H7 (cell line): ENCODE measurements around the gene SORBS2. TPM values are rescaled to one million over a fixed set of nuclear protein-coding genes. Genes with fewer than 3 reads are reported as not detected.
"Not testable (repeated sequence)": the region's sequence is repeated elsewhere in the genome, so short reads cannot be mapped to it uniquely, and the experiment has no call there.

ENCODE experiments used
- DNase-seq: peaks from one replicate; pipeline ENCODE4 v3.0.0; 2012
- H3K27me3 ChIP-seq: 2 replicates; pipeline ENCODE4 v1.6.0; 2011; ENCODE audit warnings: mild to moderate bottlenecking, low read length; ENCODE audit not compliant: control insufficient read depth, insufficient read depth
- H3K36me3 ChIP-seq: replicated peaks from 2 replicates; pipeline ENCODE4 v1.5.1; 2011; ENCODE audit warnings: low read length; ENCODE audit not compliant: control insufficient read depth, insufficient read depth
- H3K4me3 ChIP-seq: 2 replicates; pipeline ENCODE4 v1.5.1; 2011; ENCODE audit warnings: low read depth, mild to moderate bottlenecking, control low read depth, low read length, moderate library complexity; ENCODE audit not compliant: insufficient read depth
- total RNA-seq: library from RNA; depleted of rRNA; stranded (reverse); fragments of >200 nt; shearing (Covaris generic); gene quantifications from 2 replicates; pipeline ENCODE4 v1.2.3, GENCODE V29; 2014

SORBS2 gene
- total RNA-seq, 1 experiment from 2014 or later: 6.8 TPM

DNA sequence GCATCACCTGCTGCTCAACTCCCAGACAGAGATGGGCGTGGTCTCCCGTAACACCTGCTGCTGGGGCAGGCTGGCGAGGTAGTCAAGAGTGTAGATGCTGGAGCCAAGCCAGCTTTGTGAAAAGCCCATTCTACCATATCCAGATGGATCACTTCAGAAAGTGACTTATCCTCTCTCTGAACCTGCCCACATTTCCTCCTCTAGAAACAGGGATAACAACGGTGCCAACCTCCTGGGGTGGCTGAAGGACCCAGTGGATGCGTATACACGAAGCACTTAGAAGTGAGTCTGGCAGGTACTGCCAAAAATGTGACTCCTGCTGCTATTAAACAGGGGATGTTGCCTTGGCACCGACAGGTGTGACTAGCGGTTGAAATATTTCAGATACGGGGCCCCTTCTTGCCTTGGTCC lies 95.8 kb downstream of the SORBS2 start:
- no peak for DNase-seq
- H3K36me3 ChIP-seq: no peaks in the 10 kb centered on the region

DNA sequence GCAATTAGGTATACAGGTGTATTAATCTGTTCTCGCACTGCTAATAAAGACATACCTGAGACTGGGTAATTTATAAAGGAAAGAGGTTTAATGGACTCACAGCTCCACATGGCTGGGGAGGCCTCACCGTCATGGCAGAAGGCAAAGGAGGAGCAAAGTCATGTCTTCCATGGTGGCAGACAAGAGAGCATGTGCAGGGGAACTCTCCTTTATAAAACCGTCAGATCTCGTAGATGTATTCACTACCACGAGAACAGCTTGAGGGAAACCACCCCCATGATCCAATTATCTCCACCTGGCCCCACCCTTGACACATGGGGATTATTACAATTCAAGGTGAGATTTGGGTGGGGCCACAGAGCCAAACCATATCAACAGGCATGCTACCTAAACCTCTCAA lies 97.5 kb downstream of the SORBS2 start:
- not testable (repeated sequence) for H3K4me3 ChIP-seq, H3K36me3 ChIP-seq, DNase-seq, H3K27me3 ChIP-seq

More for the DNA sequence above, 95.8 kb downstream of the SORBS2 start:
- Histone ChIP-seq H3K27me3 (no peaks in the 10 kb centered on the region), H3K4me3 (no peak overlapping the region)

DNA sequence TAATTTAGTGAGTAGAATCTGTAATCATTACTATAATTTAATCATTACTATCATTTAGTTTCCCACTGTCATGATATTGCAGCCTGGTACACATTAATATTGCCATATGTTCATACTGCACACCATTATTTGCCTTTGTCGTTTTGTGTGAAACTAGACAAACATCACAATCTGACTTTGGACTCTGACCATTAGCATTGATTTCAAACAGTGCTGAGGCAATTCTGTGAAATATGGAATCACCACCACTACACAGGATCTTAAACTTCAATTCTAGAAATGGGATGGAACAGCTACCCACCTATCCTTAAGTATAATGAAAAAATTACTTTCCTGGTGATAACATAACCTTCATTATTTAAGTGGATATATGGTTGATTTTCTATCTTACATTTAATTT lies 98.3 kb downstream of the SORBS2 start:
- H3K36me3 ChIP-seq: no peaks in the 10 kb centered on the region
- no peak overlapping the region for H3K4me3 ChIP-seq
- no peaks in the 10 kb centered on the region for H3K27me3 ChIP-seq
- DNase-seq: no peak

DNA sequence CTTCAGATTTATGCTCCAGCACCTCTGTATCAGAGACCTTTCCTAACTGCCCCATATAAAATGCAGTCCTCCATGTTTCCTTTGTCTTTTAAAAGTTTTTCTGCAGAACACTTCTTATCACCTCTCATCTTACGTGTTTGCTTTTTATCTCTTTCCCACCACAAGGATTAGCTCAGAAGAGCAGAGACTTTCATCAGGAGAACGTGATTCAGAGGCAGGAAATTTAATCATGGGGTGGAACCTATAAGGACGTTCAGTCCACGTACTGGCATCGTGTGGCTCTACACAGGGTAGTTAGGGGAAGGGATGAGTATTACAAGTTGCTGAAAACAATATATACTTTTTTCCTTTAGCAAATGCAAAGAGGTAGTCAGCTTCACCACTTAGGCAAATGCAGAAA lies 98.7 kb downstream of the SORBS2 start:
- no peaks in the 10 kb centered on the region for H3K27me3 ChIP-seq
- DNase-seq: no peak
- no peaks in the 10 kb centered on the region for H3K36me3 ChIP-seq
- H3K4me3 ChIP-seq: no peak overlapping the region

DNA sequence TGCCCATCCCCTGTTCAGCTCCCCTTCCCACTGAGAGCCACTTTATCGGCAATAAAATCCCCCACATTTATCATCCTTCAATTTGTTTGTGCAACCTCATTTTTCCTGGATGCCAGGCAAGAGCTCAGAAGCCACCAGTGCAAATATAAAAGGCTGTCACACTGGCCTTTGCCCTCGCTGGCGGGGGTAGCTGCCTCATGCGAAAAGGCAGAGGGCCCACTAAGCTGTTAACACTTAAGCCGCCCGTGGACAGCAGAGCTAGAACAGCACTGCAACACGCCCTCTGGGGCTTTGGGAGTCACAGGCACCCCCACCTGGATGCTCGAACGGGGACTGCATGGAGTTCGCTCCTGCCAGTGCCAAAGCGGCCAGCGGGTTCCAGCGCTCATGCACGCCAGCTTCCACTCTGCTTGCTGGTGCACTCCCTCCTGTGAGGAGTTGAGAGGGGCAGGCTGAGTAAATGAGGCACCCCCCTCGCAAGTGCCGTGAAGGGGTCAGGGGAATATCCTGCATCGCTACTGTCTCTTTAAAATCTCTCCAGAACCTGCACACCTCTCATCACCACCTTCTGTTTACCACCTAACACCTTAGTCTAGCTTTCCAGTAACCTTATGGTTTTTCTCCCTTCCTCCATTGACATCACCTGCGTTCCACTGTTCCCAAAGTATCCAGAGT lies 99.5 kb downstream of the SORBS2 start:
- Histone ChIP-seq H3K4me3 (no peak overlapping the region), H3K27me3 (no peaks in the 10 kb centered on the region), H3K36me3 (no peaks in the 10 kb centered on the region)
- DNase-seq: no peak

DNA sequence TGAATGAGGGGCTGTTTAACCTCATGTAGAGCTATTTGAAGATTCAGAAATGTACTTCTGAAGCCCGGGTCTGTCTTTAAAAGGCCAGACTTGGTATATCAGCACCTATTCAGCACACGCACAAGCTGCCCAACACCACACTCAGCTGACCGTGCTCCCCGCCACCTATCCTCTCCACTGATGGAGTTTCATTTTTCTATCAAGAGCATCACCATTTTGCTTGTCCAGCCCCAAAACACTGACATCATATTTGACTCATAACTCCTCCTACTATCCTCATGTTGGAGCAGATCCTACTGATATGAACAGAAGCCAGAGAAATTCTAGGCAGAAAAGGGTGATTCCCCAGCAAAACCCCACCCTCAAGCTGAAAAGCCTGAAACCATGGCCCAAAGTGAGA lies 100.3 kb downstream of the SORBS2 start:
- Histone ChIP-seq H3K4me3 (no peak overlapping the region), H3K36me3 (no peaks in the 10 kb centered on the region), H3K27me3 (no peaks in the 10 kb centered on the region)
- DNase-seq: no peak

DNA sequence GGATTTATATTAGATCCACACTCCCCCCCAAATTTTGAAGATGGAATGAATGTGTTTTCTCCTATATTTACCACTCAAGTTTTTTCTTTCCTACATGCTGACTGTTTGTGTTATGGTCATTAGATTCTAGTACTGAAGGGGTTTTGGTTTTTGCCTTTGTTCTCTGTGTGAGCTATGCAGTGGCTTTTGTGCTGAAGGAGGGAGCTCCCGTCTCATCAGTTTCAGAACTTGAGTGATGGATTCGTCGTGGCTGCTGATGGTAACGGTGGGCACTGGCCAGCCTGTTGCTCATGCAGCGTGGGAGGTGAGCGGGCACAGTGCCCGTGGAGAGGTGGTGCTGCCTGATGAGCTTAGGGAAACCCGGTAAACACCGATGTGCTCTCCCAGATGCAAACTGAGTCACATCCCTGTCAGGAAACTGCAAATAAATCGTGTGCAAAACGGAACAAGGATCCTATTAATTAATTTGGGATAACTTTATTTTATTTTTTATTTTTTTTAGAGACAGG lies 101.5 kb downstream of the SORBS2 start:
- no peak overlapping the region for H3K4me3 ChIP-seq
- H3K27me3 ChIP-seq: no peaks in the 10 kb centered on the region
- DNase-seq: no peak
- no peaks in the 10 kb centered on the region for H3K36me3 ChIP-seq

DNA sequence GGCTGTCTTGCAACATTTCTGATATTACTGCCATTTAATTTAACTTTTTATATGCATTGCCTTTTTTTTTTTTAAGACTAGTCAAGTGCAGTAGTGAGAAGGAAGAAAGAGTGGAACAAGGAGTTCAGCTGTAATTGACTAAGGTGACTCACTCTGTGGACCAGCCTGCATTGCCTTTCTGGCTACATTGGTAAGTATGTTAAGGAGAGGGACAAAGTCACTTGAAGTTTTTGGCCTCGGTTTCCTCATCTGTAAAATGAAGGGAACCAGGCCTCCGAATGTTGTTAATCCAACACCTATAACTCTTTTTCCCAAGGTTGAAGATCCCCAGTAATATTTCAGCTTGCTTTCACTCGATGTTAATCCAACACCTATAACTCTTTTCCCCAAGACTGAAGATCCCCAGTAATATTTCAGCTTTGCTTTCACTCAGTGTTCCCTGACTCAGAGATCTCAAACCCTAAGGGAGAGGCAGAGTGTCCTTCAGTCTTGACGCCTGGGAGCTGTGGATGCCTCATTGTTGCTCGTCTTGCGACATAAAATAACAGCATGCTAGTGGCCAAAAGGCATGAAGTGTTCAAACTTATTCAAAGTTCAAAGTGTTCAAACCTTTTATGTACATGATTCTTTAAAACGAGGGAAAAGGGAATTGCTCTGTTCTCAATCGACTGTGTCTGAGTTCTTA lies 102.0 kb downstream of the SORBS2 start:
- H3K36me3 ChIP-seq: no peaks in the 10 kb centered on the region
- H3K27me3 ChIP-seq: no peaks in the 10 kb centered on the region
- no peak overlapping the region for H3K4me3 ChIP-seq
- no peak for DNase-seq

DNA sequence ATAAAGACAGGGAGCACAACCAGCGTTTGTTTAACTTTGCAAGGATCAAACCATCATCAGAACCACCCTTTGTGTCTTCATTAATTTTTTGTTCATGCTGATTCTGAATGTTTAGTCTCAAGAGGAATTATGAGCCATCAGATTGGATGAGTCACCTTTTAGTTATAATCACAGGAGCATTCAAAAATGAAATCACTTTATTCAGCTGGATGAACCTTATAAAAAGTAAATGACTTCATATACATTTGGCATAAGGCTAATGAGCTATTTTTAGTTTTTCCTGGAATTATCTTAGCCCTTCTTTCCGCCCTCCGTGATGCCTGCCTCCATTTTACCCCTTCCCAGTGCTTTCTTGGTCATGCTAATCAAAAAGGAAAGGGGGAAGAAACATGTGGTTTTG lies 103.6 kb downstream of the SORBS2 start:
- Histone ChIP-seq H3K36me3 (no peaks in the 10 kb centered on the region), H3K4me3 (no peak overlapping the region), H3K27me3 (no peaks in the 10 kb centered on the region)
- no peak for DNase-seq

DNA sequence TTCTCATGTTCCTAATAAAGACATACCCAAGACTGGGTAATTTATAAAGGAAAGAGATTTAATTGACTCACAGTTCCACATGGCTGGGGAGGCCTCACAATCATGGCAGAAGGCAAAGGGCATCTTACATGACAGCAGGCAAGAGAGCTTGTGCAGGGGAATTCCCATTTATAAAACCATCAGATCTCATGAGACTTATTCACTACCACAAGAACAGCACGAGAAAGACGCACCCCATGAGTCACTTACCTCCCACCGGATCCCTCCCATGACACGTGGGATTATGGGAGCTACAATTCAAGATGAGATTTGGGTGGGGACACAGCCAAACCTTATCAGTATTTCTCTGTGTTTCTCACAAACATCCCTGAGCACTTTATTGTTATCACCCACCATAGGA lies 104.4 kb downstream of the SORBS2 start:
- not testable (repeated sequence) for H3K27me3 ChIP-seq, H3K36me3 ChIP-seq, DNase-seq, H3K4me3 ChIP-seq

DNA sequence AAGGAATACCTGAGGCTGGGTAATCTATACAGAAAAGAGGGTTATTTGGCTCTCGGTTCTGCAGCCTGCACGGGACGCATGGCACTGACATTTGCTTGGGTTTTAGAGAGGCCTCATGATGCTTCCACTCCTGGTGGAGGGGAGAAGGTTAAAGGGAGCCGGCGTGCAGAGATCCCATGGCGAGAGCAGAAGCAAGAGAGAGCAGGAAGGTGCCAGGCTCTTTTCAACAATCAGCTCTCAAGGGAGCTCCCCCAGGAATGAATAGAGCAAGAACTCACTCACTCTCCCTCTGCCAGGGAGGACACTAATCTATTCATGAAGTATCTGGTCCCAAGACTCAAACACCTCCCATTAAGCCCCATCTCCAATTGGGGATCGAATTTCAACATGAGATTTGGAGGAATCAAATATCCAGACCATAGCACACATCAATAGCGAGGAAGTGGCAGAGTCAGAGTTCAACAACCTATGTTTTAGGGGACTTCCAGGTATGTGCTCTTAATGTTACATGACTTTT lies 109.8 kb downstream of the SORBS2 start:
- H3K4me3 ChIP-seq: no peak overlapping the region
- no peak for DNase-seq
- H3K27me3 ChIP-seq: no peaks in the 10 kb centered on the region
- H3K36me3 ChIP-seq: no peaks in the 10 kb centered on the region

DNA sequence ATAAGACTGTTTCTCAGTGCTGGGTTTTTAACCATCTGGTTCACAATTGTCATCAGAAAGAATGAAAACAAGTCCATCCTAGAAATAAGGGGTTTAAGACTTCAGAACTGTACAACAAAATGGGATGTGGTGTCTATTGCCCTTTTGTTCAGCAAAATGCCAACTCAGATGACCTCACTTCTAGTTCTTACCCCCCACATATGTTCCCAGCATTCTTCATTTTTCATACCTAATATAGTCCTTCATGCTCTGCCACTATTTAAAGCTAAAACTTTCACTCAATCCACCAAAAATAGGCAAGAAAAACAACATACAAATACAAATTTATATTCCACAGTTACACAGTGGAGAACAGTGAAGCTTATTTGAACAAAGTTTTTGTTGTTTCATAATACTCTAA lies 111.4 kb downstream of the SORBS2 start:
- H3K36me3 ChIP-seq: no peaks in the 10 kb centered on the region
- no peak for DNase-seq

DNA sequence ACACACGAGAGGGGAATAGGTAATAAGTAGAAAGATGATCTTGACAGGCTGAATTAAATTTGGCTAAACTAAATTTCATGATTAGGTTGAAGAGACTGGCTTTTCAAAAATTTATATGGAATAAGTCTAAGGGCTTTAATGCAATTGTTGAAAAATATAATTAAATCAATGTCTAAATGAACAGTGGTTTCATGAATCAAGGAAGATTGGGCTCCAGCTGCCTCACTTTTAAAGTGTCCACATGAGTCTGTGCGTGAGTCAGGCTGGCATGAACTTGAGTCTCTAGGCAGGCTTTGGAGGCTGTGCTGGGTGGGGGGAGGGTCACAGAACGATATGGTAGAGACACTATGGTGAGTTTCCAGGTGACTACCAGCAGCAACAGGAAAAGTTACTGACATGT lies 111.9 kb downstream of the SORBS2 start:
- DNase-seq: peak; percentile 18
- no peaks in the 10 kb centered on the region for H3K27me3 ChIP-seq
- H3K4me3 ChIP-seq: no peak overlapping the region
- H3K36me3 ChIP-seq: no peaks in the 10 kb centered on the region

More for the DNA sequence above, 111.4 kb downstream of the SORBS2 start:
- Histone ChIP-seq H3K27me3 (no peaks in the 10 kb centered on the region), H3K4me3 (no peak overlapping the region)

DNA sequence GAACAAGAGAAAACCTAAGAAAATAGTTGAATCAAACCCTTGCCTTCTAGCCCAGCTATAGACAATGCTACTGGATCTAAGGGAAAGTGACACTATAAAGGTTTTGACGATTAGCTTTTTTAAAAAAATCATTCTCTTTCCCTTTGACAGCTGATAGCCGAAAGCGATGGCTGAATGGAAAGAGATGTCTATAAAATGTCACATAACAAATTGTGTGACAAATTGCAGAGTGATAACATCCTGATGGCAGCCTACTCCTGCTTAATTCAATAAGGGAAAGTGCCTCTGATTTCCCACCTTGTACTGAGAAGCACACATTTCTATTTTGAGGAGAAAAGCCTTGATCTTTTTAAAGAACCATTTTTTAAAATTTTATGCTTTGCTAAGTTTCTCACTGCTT lies 114.5 kb downstream of the SORBS2 start:
- Histone ChIP-seq H3K4me3 (no peak overlapping the region), H3K27me3 (no peaks in the 10 kb centered on the region), H3K36me3 (no peaks in the 10 kb centered on the region)
- no peak for DNase-seq

DNA sequence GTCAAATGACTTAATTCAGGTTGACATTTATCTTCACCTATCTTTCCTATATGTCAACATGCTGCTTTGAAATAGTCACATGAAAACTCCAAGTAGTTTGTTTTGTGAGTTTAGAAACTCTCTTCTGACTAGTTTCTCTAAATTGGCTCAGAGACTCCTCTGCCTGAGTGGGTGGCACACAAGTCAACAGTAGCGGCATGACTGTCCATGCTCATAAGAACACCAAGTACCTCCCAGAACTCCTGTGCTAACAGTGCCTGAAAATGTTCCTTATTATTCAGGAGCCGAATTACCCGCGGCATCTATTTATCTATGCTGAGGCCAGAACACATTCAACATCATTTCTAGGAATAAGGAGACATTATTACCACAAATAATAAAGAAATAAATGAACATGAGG lies 116.3 kb downstream of the SORBS2 start:
- Histone ChIP-seq H3K27me3 (no peaks in the 10 kb centered on the region), H3K36me3 (no peaks in the 10 kb centered on the region), H3K4me3 (no peak overlapping the region)
- no peak for DNase-seq
